GM18517 (cell line): Measurements from ENCODE around the gene ENHO.
"Not testable (repeated sequence)": the region's sequence is repeated elsewhere in the genome, so short reads cannot be mapped to it uniquely, and the experiment has no call there.

ENCODE experiments used
- ATAC-seq: cut with Tn5 transposase; IDR thresholded peaks from one replicate; pipeline ENCODE4 v1.9.1; 2021; ENCODE audit warnings: mild to moderate bottlenecking, moderate library complexity; ENCODE audit not compliant: unreplicated experiment

Gene ENHO

DNA sequence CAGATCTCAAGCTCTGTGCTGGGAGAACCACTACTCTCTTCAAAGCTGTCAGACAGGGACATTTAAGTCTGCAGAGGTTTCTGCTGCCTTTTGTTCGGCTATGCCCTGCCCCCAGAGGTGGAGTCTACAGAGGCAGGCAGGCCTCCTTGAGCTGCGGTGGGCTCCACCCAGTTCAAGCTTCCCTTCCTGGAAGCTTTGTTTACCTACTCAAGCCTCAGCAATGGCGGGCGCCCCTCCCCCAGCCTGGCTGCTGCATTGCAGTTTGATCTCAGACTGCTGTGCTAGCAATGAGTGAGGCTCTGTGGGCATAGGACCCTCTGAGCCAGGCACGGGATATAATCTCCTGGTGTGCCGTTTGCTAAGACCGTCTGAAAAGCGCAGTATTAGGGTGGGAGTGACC, 9.3 kb upstream of the ENHO start:
- not testable (repeated sequence) for ATAC-seq

DNA sequence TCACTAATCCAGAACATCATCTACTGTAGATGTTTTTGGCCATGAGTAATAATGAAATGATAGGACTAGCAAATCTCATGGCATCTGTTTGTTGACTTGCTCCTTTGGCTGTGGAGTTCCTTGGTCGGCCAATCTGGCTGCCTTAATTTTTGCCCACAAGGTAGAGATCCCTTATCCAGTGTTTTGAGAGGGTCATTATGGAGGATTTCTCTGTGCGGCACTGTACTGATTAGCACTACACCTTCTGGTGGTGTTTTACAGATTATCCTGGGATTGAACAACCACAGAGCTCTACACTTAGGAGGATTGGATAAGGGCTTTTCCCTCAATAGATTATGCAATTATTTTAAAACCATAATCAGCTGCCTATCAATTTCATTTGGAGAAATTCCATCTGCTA, 3.2 kb upstream of the ENHO start:
- ATAC-seq: no peak

DNA sequence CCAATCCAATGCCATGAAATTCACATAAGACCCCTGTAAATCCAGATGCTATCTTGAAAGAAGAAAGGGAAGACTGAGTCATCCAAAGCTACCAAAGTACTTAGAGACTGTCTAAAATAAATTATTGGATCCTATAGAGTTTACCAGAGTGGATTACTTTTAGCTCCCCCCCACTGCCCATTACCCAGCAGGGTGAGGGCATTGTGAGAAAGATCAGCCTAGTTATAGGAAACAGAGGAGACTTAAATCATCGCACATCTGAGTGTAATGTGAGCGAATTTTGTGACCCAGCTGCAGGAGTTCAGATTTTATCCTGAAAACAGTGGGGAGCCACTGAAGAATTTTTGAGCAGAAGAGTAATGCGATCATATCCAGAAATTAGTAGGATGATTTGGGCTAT, 1.6 kb upstream of the ENHO start:
- ATAC-seq: no peak

DNA sequence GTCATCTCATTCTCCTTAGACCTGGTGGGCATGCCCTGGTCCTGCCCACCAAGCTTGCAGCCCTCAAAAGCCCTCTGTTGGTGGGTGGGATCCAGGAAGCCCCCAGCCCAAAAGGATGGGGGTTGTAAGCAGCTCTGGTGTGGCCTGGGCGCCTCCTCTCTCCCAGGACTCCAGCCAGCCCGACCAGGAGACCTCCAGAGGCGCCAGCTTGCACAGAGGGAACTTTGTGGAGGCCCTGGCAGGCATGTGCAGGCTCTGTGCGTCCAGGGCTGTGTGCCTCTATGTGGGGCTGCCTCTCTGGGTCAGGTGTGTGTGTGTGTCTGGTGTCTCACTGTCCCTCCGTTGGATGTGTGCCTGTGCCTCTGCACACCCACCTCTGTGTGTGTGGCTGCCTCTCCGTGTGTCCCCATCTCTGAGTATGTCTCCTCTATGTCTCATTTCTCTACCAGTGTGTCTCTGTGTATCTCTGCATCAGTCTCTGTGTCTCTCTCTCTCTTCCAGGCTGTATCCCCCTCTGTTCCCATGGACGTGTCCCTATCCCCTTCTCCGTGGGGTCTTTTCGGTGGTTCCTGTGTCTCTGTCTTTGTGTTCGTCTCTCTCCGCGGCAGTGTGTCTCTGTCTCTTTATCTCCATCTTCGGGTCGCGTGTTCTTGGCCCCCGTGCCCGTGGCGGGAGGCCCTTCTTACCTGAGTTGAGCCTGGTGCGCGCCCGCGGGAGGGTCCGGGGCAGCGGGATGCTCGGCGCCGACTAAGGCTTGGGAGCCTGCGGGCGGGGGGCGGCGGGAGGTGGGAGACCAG, 501 bp downstream of the ENHO start:
- ATAC-seq: no peak

DNA sequence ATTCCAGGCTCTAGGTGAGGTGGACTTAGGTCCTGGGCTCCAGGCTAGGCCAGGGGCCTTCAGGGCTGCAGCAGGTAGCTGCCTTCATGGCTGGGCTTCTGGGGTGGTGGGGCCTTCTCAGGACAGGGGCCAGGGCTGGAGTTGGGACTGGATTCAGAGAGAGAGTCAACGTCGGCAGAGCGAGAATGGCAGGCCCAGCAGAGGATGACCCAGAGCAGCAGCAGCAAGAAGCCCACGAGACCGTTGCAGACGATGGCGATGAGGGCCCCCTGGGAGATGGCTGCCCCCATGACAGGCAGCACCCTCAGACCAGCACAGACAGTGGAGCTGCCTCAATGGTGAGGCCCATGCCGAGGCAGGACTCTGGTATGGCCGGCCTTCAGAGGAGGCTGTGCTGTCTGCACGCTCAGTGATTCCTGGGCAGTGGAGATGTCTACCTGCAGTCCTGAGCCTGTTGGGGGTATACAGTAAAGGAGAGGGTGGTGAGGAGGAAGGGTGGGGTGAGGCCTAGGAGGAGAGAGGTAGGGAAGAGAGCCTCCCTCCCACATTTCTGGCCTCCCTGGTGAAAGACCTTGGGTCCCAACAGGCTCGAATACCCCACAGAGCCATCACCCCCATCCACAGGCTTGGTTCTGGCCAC, 1.3 kb downstream of the ENHO start:
- ATAC-seq: no peak

DNA sequence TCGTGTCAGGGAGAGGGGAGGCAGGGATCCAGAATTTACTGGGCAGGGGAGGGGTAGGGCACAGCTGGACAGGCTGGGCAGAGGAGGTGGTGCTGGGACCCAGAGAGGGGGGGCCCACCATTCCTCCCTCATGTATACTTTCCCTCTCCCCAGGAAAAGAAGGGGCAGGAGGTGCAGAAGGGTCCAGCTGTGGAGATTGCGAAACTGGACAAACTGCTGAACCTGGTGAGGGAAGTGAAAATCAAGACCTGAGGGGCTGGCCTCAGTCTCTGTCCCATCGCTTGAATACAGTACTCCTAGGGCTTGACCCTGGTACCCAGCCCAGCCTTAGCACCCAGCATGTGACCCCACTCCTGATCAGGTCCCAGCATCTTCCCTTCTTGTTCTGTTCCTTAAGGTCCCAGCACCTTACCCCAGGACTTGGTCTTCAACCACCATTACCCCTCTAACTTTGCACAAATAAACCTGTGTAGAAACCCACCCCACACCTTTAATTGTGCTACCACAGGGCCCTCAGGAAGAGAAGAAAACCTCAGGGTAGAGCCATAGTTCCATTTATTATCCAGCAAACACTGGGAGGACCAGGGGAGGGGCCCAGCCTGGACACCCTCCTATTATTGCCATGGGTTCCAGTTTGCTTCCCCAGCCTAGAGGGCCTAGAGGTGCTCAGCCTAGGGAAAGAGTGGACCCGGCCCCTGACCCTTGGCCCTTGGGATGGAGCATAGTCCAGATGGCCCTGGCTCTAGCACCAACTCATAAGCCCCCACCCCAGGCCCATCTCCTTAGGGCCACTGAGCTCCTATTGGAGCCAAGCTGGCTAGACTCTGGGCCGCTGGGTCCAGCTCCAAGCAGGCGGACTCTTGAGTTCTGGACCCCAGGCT, 2.0 kb downstream of the ENHO start:
- no peak for ATAC-seq

DNA sequence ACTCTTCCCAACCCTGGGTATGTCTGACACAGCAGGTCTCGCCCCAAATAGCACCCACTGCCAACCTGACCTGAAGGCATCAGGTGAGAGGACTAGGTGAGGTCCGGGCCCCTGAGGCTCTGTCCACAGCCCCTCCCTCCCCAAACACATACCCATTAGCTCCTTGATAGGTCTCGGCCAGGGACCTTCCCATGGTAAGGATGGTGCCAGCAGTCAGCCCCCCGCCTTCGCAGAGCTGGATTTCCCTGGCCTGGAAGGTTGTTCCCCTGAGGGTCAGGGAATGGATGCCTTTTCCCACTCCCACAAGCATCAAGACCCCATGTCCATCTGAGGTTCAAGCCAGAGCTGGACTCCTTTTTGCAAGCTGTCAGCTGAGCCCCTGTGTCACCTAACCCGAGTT, 2.7 kb downstream of the ENHO start:
- no peak for ATAC-seq

DNA sequence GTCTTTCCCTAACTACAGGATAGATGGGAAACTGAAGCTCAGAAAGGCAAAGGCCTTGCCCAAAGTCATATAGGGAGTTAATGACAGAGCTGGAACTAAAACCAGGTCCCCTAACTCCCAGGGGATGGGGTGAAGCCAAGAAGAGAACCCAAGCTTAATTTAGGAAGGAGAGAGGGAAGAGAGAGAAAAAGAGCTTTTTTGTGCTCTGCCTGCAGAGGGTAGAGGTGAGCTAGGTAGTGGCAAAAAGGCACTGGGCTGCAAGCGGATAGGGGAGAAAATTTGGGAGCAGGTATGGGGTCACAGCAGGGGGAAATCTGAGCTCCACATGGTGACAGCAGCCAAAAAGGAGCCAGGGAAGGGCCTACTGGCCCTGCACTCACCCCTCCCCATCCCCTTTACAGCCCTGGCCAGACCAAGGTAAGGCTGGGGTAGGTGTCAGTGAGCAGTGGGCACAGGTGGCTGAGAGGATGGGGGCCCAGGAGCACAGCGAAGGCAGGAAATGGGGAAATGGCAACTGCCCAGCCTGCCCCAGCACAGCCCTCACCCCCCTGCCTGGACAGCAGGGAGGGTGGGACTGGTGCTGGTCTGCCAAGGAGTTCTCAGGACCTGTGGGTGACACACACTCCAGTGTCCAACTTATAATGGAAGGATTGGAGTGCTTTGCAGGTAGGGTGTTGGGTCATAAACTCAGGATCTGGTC, 3.3 kb downstream of the ENHO start:
- ATAC-seq: no peak

DNA sequence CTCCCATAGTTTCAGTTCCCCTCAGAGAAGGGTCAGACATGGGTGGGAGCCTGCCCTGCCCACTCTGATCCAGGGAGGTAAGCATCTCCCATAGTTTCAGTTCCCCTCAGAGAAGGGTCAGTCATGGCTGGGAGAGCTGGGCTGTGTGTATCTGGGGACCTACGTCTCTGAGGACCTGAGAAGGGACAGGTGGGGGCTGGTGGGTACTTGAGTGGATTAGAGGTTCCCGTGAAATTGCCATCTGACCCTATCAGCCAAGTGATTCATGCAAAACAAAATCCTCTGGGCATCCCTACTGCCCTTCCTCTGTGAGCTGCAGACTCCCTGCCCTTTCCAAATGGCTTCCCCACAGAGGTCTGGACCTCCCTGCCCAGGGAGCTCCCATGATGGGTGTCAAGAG, 3.9 kb downstream of the ENHO start:
- ATAC-seq: no peak

DNA sequence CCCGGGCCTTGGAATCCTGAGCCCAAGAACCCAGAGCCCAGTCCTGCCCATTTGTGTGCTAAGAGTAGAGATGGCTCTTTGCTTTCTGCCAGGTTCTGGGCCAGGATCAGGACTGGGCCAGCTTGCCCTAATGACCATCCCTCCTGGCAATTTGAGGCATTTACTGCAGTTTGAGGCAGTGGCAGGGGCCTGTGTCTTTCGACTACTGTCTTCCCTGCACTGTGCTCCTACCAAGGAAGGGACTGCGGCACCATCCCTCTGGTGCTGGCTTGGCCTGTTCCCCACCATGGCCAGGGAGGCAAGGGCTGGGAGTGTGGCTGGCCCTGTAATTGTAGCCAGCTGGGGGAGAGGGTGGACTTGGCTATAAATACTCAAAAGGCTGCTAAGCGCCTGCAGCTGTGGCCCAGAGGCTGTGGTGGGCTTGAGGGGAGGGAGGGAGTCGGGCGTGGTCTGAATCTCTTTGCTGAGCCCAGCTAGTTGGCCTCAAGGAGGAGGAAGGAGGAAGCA, 4.6 kb downstream of the ENHO start:
- no peak for ATAC-seq

DNA sequence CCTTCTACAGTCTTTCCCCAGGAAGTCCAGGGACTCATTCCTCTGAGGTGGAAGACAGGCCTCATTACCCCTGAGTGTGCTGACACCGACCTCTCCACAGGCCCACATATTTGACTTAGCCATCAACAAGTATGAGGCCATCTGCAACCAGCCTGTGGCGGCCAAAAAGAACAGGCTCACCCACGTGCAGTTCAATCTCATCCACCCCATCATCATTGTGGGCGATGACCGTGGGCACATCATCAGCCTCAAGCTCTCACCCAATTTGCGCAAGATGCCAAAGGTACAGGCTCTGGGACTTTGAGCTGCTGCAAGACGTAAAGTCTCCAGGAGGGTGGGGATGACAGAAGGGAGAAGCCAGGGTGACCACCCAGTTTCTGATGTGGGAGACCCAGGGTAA, 5.6 kb downstream of the ENHO start:
- no peak for ATAC-seq

DNA sequence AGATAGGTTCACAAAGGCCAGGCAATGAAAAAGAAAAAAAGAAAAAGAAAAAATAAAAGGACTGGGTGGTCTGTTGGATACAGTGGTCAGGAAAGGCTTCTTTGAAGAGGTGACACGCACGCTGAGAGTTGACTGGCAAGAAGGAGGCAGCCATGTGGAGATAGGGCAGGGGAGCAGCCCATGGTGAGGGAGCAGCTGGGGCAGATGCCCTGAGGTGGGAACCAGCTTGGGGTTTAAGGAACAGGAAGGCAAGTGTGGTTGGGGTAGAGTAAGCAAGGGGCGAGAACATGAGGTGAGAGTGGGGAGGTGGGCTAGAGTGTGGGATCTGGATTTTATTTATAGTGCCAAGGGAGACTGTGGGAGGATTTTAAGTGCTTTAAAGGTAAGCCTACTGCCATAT, 6.8 kb downstream of the ENHO start:
- ATAC-seq: no peak

DNA sequence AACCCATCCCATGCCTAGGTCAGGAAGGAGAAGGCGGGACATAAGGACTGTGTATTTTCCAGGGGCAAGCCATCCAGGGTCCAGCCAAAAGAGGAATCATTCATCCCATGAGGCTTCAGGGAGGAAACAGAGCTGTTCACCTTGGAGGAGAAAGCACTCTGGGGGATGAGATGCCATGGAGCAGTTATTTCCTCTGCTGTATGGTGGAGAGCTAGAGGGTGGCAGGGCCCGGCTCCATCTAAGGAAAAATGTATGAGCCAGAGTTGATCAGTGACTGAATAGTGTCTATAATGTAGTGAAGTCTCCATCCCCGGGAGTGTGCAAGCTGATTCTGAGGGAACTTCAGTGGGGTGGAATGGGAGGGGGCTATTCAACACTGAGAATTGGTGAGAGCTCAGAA, 8.0 kb downstream of the ENHO start:
- no peak for ATAC-seq

DNA sequence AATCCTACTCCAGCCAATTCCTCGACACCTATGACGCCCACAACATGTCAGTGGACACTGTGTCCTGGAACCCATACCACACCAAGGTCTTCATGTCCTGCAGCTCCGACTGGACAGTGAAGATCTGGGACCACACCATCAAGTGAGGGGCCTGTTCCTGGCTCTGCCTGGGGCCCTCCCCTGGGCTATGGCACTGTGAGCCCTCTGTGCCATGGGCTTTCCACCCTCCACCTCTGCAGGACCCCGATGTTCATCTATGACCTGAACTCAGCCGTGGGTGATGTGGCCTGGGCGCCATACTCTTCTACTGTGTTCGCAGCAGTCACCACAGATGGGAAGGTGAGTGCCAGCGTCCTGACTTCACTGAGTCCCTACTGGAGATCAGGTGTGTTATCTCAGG, 8.4 kb downstream of the ENHO start:
- ATAC-seq: no peak

DNA sequence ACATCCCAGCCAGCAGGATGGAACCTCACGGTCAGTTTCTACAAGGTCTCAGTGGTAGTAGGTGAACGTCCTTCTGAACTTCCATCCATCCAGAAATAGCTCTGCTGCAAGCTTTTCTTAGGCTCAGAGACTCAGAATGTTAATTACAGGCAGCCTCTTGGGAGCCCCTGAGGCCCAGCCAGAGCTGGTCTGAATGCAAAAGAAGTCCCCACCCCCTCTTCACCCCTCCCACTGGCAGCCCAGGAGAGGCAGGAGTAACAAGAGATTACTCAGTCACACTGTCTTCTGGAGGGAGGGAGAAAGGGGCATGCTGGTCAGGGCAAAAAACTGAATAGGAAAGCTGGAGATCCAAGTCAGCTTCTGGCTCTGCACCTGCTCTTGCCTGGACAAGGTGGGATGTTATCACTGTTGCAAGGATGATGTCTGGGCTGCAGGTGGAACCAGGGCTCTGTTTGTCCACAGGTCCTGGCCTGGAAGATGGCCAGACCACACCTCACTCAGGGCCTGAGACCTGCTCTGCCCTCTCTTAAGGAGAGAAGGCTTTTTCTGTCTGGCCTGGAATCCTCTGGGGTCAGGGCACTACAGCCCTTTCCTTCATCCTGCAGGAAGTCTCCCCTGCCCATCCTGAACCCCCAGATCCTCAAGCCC, 9.1 kb downstream of the ENHO start:
- ATAC-seq: no peak

DNA sequence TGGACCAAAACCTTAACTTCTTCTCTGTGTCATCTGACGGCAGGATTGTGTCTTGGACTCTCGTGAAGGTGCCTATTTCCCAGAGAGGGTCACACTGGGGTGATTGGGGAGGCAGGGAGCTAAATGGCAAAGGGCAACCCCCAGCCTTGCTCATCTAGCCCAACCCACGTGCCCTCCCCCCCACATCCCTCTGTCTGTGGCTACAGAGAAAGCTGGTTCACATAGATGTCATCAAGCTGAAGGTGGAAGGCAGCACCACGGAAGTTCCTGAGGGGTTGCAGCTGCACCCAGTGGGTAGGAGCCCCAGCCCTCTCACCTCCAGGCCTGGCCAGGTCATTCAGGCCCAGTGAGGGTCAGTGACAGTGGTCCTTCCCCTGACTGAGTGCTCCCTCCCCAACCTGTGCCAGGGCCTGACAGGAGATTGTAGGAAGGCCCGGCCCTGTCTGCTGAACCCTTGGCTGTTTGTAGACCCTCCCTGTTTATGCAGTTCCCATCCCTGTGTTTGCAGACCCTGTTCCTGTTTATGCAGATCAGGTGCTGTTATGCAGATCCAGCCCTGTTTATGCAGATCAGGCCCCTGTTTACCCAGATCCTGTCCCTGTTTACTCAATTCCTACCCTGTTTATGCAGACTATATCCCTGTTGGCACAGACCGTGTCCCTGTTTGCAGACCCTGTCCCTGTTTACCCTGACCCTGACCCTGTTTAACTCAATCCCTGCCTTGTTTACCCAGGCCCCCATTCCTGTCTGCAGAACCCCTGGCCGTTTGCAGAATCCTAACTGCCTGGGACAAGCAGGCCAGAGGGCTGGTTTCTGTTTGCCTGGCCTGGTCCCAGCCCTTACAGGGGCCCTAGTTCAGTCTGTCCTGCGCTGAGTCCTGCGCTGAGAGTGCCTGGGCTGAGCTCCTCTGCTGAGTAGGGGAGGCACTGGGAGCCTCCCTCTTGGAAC, 10.4 kb downstream of the ENHO start:
- ATAC-seq: no peak

DNA sequence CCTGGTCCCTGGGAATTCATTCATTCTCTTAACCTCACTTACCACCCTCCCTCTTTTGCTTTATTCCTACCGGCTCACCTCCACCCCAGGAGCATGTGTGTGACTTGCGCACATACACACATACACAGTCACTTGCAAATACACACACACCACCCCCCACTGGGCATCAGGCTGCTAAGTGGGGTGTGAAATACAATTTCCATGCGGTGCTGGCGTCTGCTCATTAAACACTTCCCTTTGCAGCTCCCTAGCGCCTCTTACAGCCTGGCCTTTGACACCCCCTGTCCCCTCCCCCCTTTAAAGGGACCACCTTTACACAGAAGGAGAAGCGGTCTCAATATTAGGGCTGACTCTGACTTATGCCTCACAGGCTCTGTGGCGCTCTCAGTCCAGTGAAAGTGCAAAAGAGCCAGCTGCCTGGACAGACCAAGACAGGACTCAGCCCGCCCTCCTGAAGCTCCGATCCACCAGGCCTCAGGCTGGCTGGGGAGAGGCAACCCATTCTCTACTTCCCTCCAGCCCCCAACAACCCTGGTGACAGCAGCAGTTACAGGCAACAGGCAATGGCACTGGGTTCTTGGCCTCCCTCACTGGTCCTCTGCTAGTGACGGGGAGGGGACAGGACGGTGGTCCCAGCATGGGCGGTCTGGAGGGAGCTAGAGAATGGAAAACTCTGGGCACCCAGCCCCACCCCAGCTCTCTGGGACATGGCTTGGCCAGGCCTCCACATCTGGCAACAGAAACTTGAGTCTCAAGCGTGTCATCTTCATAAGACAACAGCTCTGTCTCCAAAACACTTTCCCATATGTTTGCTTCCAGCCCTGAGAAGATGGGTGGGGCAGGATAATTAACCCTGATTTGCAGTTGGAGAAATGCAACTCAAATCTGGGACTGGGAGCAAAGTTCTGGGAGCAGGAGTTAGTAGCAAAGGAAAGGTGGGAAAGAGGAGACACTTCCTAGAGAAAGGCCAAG, 12.0 kb downstream of the ENHO start:
- no peak for ATAC-seq

DNA sequence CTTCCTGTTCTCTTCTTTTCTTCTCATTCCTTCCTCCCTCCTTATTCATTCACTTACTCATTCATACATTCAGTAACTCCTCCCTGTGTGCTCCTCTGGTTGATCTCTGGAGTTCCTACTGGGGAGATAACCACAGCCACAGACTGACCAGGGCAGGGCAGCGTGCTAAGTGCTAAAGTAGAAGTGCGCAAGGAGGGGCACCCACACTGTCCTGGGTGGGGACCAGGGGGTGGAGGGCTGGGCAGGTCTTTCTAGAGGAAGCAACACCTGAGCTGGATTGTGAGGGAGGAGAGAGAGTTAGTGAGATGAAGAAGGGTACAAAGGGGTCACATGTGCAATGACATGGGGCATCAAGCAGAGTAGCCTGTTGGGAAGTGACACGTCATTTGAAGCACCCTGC, 13.8 kb downstream of the ENHO start:
- no peak for ATAC-seq
